ENCODE data around the gene ALDH1L1. TPM values are rescaled to one million over a fixed set of nuclear protein-coding genes. Genes with fewer than 3 reads are reported as not detected.

The ALDH1L1 gene
- total RNA-seq, 4 donors from 2014 or later = 2.3 to 8.1 (median 6.0) TPM

DNA sequence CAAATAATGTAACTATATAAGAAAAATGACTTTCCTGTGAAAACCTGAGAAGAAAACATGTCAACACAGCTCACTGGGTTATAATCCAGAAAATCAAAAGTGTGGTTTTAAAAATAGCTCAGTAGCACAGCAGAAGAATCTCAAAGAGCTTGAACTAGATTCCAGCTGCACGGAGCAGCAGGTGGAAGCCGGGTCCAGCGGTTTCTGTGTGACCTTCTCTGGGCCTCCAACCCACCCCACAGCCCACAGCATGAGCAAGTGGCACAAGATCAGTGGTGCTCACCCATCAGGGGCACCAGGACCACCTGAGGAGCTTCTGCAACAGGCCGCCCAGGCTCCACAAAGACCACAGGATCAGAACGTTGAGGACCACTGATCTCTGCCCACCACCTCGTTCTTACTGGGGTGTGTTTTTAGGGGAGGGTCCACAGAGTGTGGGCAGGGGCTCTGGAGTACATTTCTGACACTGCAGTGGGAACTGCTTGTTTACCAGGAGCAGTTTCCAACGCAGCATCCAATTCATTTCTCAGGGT lies 119.7 kb downstream of the ALDH1L1 start:
- DNase-seq (ENCODE audit: low spot score in 2 of 2) = peak in 1 of 2 donors; percentile 77
- H3K4me3 ChIP-seq (ENCODE audit: low read depth, poor library complexity, severe bottlenecking) = no peak overlapping the region
- WGBS, 2 donors = 91 to 92% methylated on average over 7 of the region's 7 CpGs
- TF ChIP-seq POLR2A (IDR thresholded peaks at IDR 0.05) (no peak), CTCF (IDR thresholded peaks at IDR 0.05) (no peak)
- intact Hi-C loops (cut with DNase I; ENCODE audit: low total_unique reads) = no loop called here

DNA sequence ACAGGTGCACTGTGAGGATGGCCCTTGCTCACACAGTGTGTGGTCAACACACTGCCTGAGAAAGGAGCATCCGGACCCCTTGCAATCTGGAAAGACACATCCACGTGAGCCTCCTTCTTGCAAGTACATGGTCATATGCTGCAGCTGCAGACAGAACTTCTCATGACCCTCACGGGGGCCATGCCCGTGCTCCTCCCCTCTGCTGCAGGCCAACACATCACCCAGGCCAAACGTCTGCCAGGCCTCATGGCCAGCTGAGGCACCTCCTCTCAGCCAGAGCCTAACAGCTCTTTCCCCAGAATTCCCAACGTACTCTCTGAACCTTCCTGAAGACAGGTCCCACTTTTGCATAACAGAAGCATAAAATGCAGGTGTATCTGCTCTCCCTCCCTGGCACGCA lies 121.7 kb downstream of the ALDH1L1 start:
- 67 to 70% methylated on average over 7 of the region's 7 CpGs for WGBS, 2 donors
- intact Hi-C loops (cut with DNase I; ENCODE audit: low total_unique reads) = no loop called here
- TF ChIP-seq POLR2A (IDR thresholded peaks at IDR 0.05) (no peak), CTCF (IDR thresholded peaks at IDR 0.05) (no peak)
- no peak overlapping the region for H3K4me3 ChIP-seq (ENCODE audit: low read depth, poor library complexity, severe bottlenecking)
- DNase-seq (ENCODE audit: low spot score in 2 of 2) = peak in 1 of 2 donors; percentile 61

DNA sequence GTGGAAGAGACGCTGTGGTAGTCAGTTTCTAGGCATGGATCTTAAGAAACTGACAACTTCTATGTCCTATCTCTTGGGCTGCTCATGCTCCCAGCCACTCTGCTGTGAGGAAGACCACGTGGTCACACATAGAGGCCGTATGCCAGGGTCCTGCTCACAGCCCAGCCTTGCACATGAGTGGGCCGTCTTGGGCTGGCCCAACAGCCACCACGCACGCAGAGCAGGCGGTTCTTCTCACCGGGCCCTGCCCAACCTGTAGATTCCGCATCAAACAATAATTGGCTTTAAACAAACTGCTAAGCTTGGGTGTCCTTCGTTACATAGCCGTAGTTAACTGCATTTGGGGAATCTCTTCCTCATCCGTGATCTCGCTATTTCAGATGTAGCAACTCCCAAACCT lies 122.5 kb downstream of the ALDH1L1 start:
- DNase-seq (ENCODE audit: low spot score in 2 of 2) = peak in 1 of 2 donors; percentile 62
- intact Hi-C loops (cut with DNase I; ENCODE audit: low total_unique reads) = no loop called here
- H3K4me3 ChIP-seq (ENCODE audit: low read depth, poor library complexity, severe bottlenecking) = no peak overlapping the region
- no peak for TF ChIP-seq POLR2A (IDR thresholded peaks at IDR 0.05)
- no peak for TF ChIP-seq CTCF (IDR thresholded peaks at IDR 0.05)
- 94 to 97% methylated on average over 13 of the region's 13 CpGs for WGBS, 2 donors

- intact Hi-C loops (cut with DNase I; ENCODE audit: low total_unique reads) = no loop called here
- 70 to 75% methylated on average over 10 of the region's 10 CpGs for WGBS, 2 donors
- no peak overlapping the region for H3K4me3 ChIP-seq (ENCODE audit: low read depth, poor library complexity, severe bottlenecking)
Measured at GRCh38 chr3:126057501-126057819, 122.9 kb downstream of the ALDH1L1 start.

DNA sequence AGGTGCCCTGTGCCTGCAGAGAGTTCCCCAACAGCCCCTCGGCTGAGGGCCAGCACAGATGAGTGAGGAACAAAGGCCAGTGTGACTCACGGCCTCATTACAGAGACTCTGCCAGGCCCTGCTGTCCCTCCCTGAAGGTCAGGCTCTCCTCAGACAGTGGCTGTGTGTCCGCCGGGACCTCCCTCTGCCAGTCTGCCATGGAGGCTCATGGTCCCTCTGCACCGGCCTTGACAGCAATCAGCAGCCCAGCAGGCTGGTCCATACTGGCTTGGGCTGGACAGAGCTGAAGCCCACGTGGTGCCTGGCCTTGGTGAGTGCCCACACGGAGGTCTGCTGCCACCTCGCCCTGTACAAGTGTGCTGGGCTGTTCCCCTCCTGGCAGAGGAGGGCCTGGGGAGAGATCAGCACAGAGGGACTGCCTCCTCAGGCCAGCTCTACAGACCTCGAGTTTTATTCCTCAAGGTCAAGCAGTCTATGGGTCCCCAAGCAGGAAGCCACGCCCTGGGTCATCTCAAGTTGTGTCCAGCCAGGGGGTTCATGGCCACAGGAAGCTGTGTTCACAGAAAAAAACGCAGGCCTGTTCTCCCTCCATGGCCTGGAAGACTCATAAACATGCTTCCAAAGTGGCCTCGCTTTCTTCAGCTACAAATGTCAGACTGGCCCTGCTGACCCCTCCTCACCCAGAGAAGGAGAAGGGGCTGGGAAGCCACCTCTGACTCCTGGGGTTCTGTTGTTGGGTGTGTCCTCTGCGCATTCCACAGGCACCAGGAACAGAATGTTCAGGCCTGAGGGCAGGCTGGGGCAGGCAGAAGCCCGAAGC lies 123.5 kb downstream of the ALDH1L1 start:
- 68% methylated on average over 10 to 13 of the region's 14 CpGs for WGBS, 2 donors

More at GRCh38 chr3:126057501-126057819, 122.9 kb downstream of the ALDH1L1 start:
- peak in 1 of 2 donors; percentile 48 for DNase-seq (ENCODE audit: low spot score in 2 of 2)
- TF ChIP-seq POLR2A (IDR thresholded peaks at IDR 0.05) (no peak), CTCF (IDR thresholded peaks at IDR 0.05) (no peak)

More for the DNA sequence above, 123.5 kb downstream of the ALDH1L1 start:
- DNase-seq (ENCODE audit: low spot score in 2 of 2) = peak in 1 of 2 donors; percentile 81
- TF ChIP-seq POLR2A (IDR thresholded peaks at IDR 0.05) (no peak), CTCF (IDR thresholded peaks at IDR 0.05) (no peak)
- H3K4me3 ChIP-seq (ENCODE audit: low read depth, poor library complexity, severe bottlenecking) = no peak overlapping the region
- intact Hi-C loops (cut with DNase I; ENCODE audit: low total_unique reads) = no loop called here
